SH-SY5Y (cell line): ENCODE measurements around the gene RASA2.

ENCODE experiments used
- GATA2 ChIP-seq: IDR thresholded peaks from 2 replicates; pipeline ENCODE4 v1.6.1; 2011; ENCODE audit warnings: mild to moderate bottlenecking, low read depth, low read length
- GATA3 ChIP-seq: IDR thresholded peaks from 2 replicates; pipeline ENCODE4 v1.6.1; 2011; ENCODE audit warnings: low read depth, mild to moderate bottlenecking, low read length, moderate library complexity

DNA sequence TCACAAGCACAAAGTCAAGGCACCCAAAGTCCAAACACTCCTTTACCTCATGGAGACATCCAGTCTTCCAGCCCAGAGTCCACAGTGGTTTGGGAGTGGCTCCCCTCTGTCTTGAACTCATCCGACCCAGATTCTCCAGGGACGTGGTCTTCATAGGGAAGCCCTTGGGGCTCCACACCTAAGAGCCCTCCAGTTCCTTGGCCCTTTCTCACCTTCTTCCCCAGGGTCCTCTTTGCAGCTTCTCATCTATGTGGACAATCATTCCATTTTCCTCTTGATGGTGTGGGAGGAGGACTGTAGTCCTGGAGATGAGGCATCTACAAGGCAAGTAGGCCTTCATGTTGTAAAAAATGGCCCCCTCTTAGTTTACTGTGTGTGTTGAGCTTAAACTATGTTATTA lies 164.0 kb downstream of the RASA2 start:
- no peak for TF ChIP-seq GATA2
- TF ChIP-seq GATA3 = no peak
